ENCODE results near the gene NRIP1. TPM values are rescaled to one million over a fixed set of nuclear protein-coding genes. Genes with fewer than 3 reads are reported as not detected.

The NRIP1 gene
- total RNA-seq, 1 experiment from 2014 or later, result 14.6 TPM

- Histone ChIP-seq H3K27me3 (replicated peaks; ENCODE audit: insufficient read depth, low read depth, low read length, poor library complexity) (no peaks in the 10 kb centered on the region), H3K36me3 (ENCODE audit: insufficient read depth, low read length, poor library complexity, severe bottlenecking) (peaks cover 6% of the 10 kb centered on the region), H3K9me3 (ENCODE audit: low read depth, low read length, poor library complexity, severe bottlenecking) (no peaks in the 10 kb centered on the region), H3K27ac (ENCODE audit: low read depth, low read length, poor library complexity, severe bottlenecking) (no peak overlapping the region), H3K4me1 (ENCODE audit: insufficient read depth, low read length, poor library complexity, severe bottlenecking) (no peaks in the 10 kb centered on the region), H3K4me3 (ENCODE audit: low read depth, low read length, poor library complexity, severe bottlenecking) (no peak overlapping the region)
- CTCF ChIA-PET, result no interaction called here
- POLR2A ChIA-PET (ENCODE audit: low non-redundant PET), result no interaction called here
- no peak for DNase-seq (ENCODE audit: low spot score)
- intact Hi-C loops (cut with micrococcal nuclease; ENCODE audit: unreplicated experiment), result no loop called here
- BruUV-seq (replicated peaks), result no TSS peak
- TF ChIP-seq EZH2 (IDR thresholded peaks at IDR 0.05; ENCODE audit: borderline replicate concordance, low read depth, low read length, poor library complexity, severe bottlenecking) (no peak), CTCF (conservative IDR thresholded peaks at IDR 0.05; ENCODE audit: low read depth, low read length) (no peak)
Measured at GRCh38 chr21:14962217-14962616, 102.6 kb downstream of the NRIP1 start.

GRCh38 chr21:14961502-14961901 is 103.3 kb downstream of the NRIP1 start:
- H3K36me3 ChIP-seq (ENCODE audit: insufficient read depth, low read length, poor library complexity, severe bottlenecking), result no peaks in the 10 kb centered on the region
- ChIA-PET CTCF (no interaction called here), POLR2A (ENCODE audit: low non-redundant PET) (no interaction called here)
- no peaks in the 10 kb centered on the region for H3K27me3 ChIP-seq (replicated peaks; ENCODE audit: insufficient read depth, low read depth, low read length, poor library complexity)
- H3K9me3 ChIP-seq (ENCODE audit: low read depth, low read length, poor library complexity, severe bottlenecking), result no peaks in the 10 kb centered on the region
- BruUV-seq (replicated peaks), result no TSS peak
- H3K4me3 ChIP-seq (ENCODE audit: low read depth, low read length, poor library complexity, severe bottlenecking), result no peak overlapping the region
- no peak for DNase-seq (ENCODE audit: low spot score)
- intact Hi-C loops (cut with micrococcal nuclease; ENCODE audit: unreplicated experiment), result no loop called here
- no peaks in the 10 kb centered on the region for H3K4me1 ChIP-seq (ENCODE audit: insufficient read depth, low read length, poor library complexity, severe bottlenecking)
- H3K27ac ChIP-seq (ENCODE audit: low read depth, low read length, poor library complexity, severe bottlenecking), result no peak overlapping the region
- TF ChIP-seq EZH2 (IDR thresholded peaks at IDR 0.05; ENCODE audit: borderline replicate concordance, low read depth, low read length, poor library complexity, severe bottlenecking) (no peak), CTCF (conservative IDR thresholded peaks at IDR 0.05; ENCODE audit: low read depth, low read length) (no peak)

GRCh38 chr21:14959343-14959742 is 105.5 kb downstream of the NRIP1 start:
- no peaks in the 10 kb centered on the region for H3K4me1 ChIP-seq (ENCODE audit: insufficient read depth, low read length, poor library complexity, severe bottlenecking)

More at GRCh38 chr21:14959343-14959742, 105.5 kb downstream of the NRIP1 start:
- ChIA-PET CTCF (no interaction called here), POLR2A (ENCODE audit: low non-redundant PET) (no interaction called here)
- H3K36me3 ChIP-seq (ENCODE audit: insufficient read depth, low read length, poor library complexity, severe bottlenecking), result no peaks in the 10 kb centered on the region
- no peaks in the 10 kb centered on the region for H3K27me3 ChIP-seq (replicated peaks; ENCODE audit: insufficient read depth, low read depth, low read length, poor library complexity)
- H3K9me3 ChIP-seq (ENCODE audit: low read depth, low read length, poor library complexity, severe bottlenecking), result no peaks in the 10 kb centered on the region
- DNase-seq (ENCODE audit: low spot score), result no peak
- no peak for TF ChIP-seq EZH2 (IDR thresholded peaks at IDR 0.05; ENCODE audit: borderline replicate concordance, low read depth, low read length, poor library complexity, severe bottlenecking)
- no peak for TF ChIP-seq CTCF (conservative IDR thresholded peaks at IDR 0.05; ENCODE audit: low read depth, low read length)
- no peak overlapping the region for H3K27ac ChIP-seq (ENCODE audit: low read depth, low read length, poor library complexity, severe bottlenecking)
- BruUV-seq (replicated peaks), result no TSS peak
- intact Hi-C loops (cut with micrococcal nuclease; ENCODE audit: unreplicated experiment), result no loop called here
- no peak overlapping the region for H3K4me3 ChIP-seq (ENCODE audit: low read depth, low read length, poor library complexity, severe bottlenecking)
